Mesenchymal stem cell (in vitro differentiated cells and primary cell): ENCODE measurements around the gene DNAH5. TPM values are rescaled to one million over a fixed set of nuclear protein-coding genes. Genes with fewer than 3 reads are reported as not detected.

ENCODE experiments used
- DNase-seq: peaks from one replicate; pipeline ENCODE4 v3.0.0-alpha.2; 2013
- H2AFZ ChIP-seq: one replicate; pipeline ENCODE4 v1.6.1; 2013; ENCODE audit warnings: low read depth, mild to moderate bottlenecking, control low read depth, inconsistent platforms, low read length, moderate library complexity
- H2AK5ac ChIP-seq: 2 replicates; pipeline ENCODE4 v1.6.1; 2013; ENCODE audit warnings: low read length, moderate library complexity, mild to moderate bottlenecking, inconsistent platforms; ENCODE audit not compliant: severe bottlenecking
- H2BK120ac ChIP-seq: one replicate; pipeline ENCODE4 v1.6.1; 2013; ENCODE audit warnings: low read depth, mild to moderate bottlenecking, inconsistent platforms, low read length, moderate library complexity
- H2BK12ac ChIP-seq, 2 experiments: one replicate each; pipeline ENCODE4 v1.6.1; 2013; ENCODE audit warnings: inconsistent platforms in 2 of 2, low read length in 2 of 2, mild to moderate bottlenecking in 2 of 2, moderate library complexity in 2 of 2, control low read depth in 1 of 2
- H2BK15ac ChIP-seq: one replicate; pipeline ENCODE4 v1.6.1; 2013; ENCODE audit warnings: mild to moderate bottlenecking, low read depth, inconsistent platforms; ENCODE audit not compliant: poor library complexity, severe bottlenecking
- H2BK5ac ChIP-seq: 2 replicates; pipeline ENCODE4 v1.6.1; 2013; ENCODE audit warnings: low read depth, mild to moderate bottlenecking, low read length, control low read depth, inconsistent platforms; ENCODE audit not compliant: poor library complexity, severe bottlenecking
- H3K14ac ChIP-seq, 2 experiments: one replicate each; pipeline ENCODE4 v1.6.1; 2013; ENCODE audit warnings: inconsistent platforms in 2 of 2, low read length in 2 of 2, control low read depth in 1 of 2, mild to moderate bottlenecking in 1 of 2, moderate library complexity in 1 of 2
- H3K18ac ChIP-seq, 2 experiments: one replicate each; pipeline ENCODE4 v1.6.1; 2013; ENCODE audit warnings: inconsistent platforms in 2 of 2, low read length in 2 of 2, control low read depth in 1 of 2, low read depth in 1 of 2, mild to moderate bottlenecking in 1 of 2
- H3K23ac ChIP-seq, 2 experiments: one replicate each; pipeline ENCODE4 v1.6.1; 2013; ENCODE audit warnings: inconsistent platforms in 2 of 2, low read length in 2 of 2, mild to moderate bottlenecking in 2 of 2, moderate library complexity in 2 of 2, control low read depth in 1 of 2
- H3K27ac ChIP-seq: 2 replicates; pipeline ENCODE4 v1.5.1; 2013; ENCODE audit warnings: mild to moderate bottlenecking, moderate library complexity, low read length, control low read depth, inconsistent platforms; ENCODE audit not compliant: poor library complexity, severe bottlenecking
- H3K27me3 ChIP-seq, 2 experiments: 2 replicates each; pipeline versions ENCODE4 v1.6.1 to v1.7.0; 2013; ENCODE audit warnings: low read length in 2 of 2, mild to moderate bottlenecking in 2 of 2, moderate library complexity in 2 of 2, control low read depth in 1 of 2, inconsistent platforms in 1 of 2; ENCODE audit not compliant: control insufficient read depth in 1 of 2, insufficient read depth in 1 of 2
- H3K36me3 ChIP-seq, 2 experiments: 2 replicates each; pipeline versions ENCODE4 v1.6.1 to v1.7.0; 2013; ENCODE audit warnings: low read length in 2 of 2, control low read depth in 1 of 2, inconsistent platforms in 1 of 2, low read depth in 1 of 2, mild to moderate bottlenecking in 1 of 2; ENCODE audit not compliant: insufficient read depth in 2 of 2, control insufficient read depth in 1 of 2
- H3K4ac ChIP-seq, 2 experiments: one replicate each; pipeline ENCODE4 v1.6.1; 2013; ENCODE audit warnings: inconsistent platforms in 2 of 2, low read length in 2 of 2, mild to moderate bottlenecking in 2 of 2, moderate library complexity in 2 of 2, control low read depth in 1 of 2, low read depth in 1 of 2
- H3K4me1 ChIP-seq: 2 replicates; pipeline ENCODE4 v1.6.1; 2013; ENCODE audit warnings: low read depth, low read length, control low read depth; ENCODE audit not compliant: control insufficient read depth, insufficient read depth
- H3K4me2 ChIP-seq: 2 replicates; pipeline ENCODE4 v1.6.1; 2013; ENCODE audit warnings: low read length, mild to moderate bottlenecking, inconsistent platforms; ENCODE audit not compliant: poor library complexity, severe bottlenecking
- H3K4me3 ChIP-seq, 2 experiments: 2 replicates each; pipeline versions ENCODE4 v1.5.1 to v1.7.0; 2013; ENCODE audit warnings: low read length in 2 of 2, mild to moderate bottlenecking in 2 of 2, control low read depth in 1 of 2, low read depth in 1 of 2; ENCODE audit not compliant: insufficient read depth in 1 of 2
- H3K79me1 ChIP-seq: replicated peaks from 2 replicates; pipeline ENCODE4 v1.6.1; 2013; ENCODE audit warnings: mild to moderate bottlenecking, control low read depth, low read length, inconsistent platforms; ENCODE audit not compliant: poor library complexity, severe bottlenecking
- H3K9ac ChIP-seq: 2 replicates; pipeline ENCODE4 v1.7.0; 2013; ENCODE audit warnings: mild to moderate bottlenecking, low read length, moderate library complexity
- H3K9me3 ChIP-seq: 2 replicates; pipeline ENCODE4 v1.7.0; 2013; ENCODE audit warnings: mild to moderate bottlenecking, low read length; ENCODE audit not compliant: control insufficient read depth
- H4K8ac ChIP-seq: one replicate; pipeline ENCODE4 v1.6.1; 2013; ENCODE audit warnings: inconsistent platforms, mild to moderate bottlenecking, low read length, moderate library complexity
- H4K91ac ChIP-seq: one replicate; pipeline ENCODE4 v1.6.1; 2013; ENCODE audit warnings: mild to moderate bottlenecking, low read length, inconsistent platforms
- WGBS: methylation state at CpG from one replicate; pipeline ENCODE4 v1.1.7; 2013; ENCODE audit warnings: mixed read lengths; 5-methylcytosine and 5-hydroxymethylcytosine counted together
- polyA plus RNA-seq, 2 experiments: library from polyadenylated mRNA; stranded (reverse); fragments of 200-250 nt; gene quantifications; one replicate each; pipeline ENCODE4 v1.2.3, GENCODE V29; 2013

The DNAH5 gene
- polyA plus RNA-seq (2013, experiment 1 of 2), result 2.2 TPM
- 2.3 TPM for polyA plus RNA-seq (2013, experiment 2 of 2)

- H4K91ac ChIP-seq, result no peak within 1 kb of the TSS
- H3K36me3 ChIP-seq, result no peaks in the 10 kb centered on the region
- H4K8ac ChIP-seq, result no peak within 1 kb of the TSS
- WGBS, result 19% methylated on average over 2 of the region's 4 CpGs
- no peak within 1 kb of the TSS for H3K14ac ChIP-seq
- peaks cover 13 to 17% of the 10 kb centered on the region in 2 experiments for H3K27me3 ChIP-seq
- no peak within 1 kb of the TSS for H2BK5ac ChIP-seq
- H3K4ac ChIP-seq, result no peak within 1 kb of the TSS
- H3K18ac ChIP-seq, result no peak within 1 kb of the TSS
- H3K79me1 ChIP-seq, result no peaks in the 10 kb centered on the region
- H2BK15ac ChIP-seq, result no peak within 1 kb of the TSS
- no peak within 1 kb of the TSS for H3K4me2 ChIP-seq
- H2AFZ ChIP-seq, result no peak within 1 kb of the TSS
- H3K23ac ChIP-seq, result no peak within 1 kb of the TSS
- H3K27ac ChIP-seq, result no peak within 1 kb of the TSS
- H3K4me3 ChIP-seq, result no peak within 1 kb of the TSS
- H2AK5ac ChIP-seq, result no peak within 1 kb of the TSS
- no peaks in the 10 kb centered on the region for H3K4me1 ChIP-seq
- no peak within 1 kb of the TSS for H2BK12ac ChIP-seq
- H2BK120ac ChIP-seq, result no peak within 1 kb of the TSS
- H3K9ac ChIP-seq, result no peak within 1 kb of the TSS
- DNase-seq, result peak; percentile 71
- H3K9me3 ChIP-seq, result no peaks in the 10 kb centered on the region
Measured at GRCh38 chr5:13944560-13945199, at the start of gene DNAH5. Gene DNAH5 (minus strand): TSS chr5:13944688. CDS start chr5:13944438, 250 bp downstream.

DNA sequence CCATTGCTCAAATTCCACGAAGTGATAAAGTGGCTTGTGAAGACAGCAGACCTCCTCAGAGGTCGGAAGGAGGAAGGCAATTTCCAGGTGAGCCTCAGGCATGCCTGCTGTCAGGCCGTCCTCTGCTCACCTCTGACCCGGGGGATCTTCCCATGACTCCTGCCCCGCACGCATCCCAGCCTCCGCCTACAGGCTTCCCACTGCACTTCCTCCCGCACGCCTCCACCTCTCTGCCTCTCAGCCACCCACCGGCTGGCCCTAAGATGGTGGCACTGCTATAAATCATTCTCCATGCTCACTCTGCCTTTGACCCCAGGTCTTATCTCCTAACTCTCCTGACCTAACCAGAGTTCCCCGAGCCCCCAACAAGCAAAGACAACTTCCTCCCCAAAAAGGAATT lies 49.4 kb upstream of the DNAH5 start:
- Histone ChIP-seq H3K4me1 (peaks cover 7% of the 10 kb centered on the region), H3K14ac (peak overlapping the region in 1 of 2 experiments; percentile 61), H3K4ac (no peak overlapping the region), H2BK12ac (peak overlapping the region in 1 of 2 experiments; percentile 37), H3K27me3 (no peaks in the 10 kb centered on the region), H4K91ac (peak overlapping the region; percentile 25), H2BK120ac (no peak overlapping the region), H3K27ac (no peak overlapping the region), H2BK15ac (no peak overlapping the region), H2AFZ (no peak overlapping the region), H3K18ac (peak overlapping the region in 1 of 2 experiments; percentile 59), H2BK5ac (no peak overlapping the region), H3K4me2 (no peak overlapping the region), H3K79me1 (peaks cover 8% of the 10 kb centered on the region), H3K9ac (no peak overlapping the region), H3K36me3 (no peaks in the 10 kb centered on the region), H2AK5ac (peak overlapping the region; percentile 29), H4K8ac (no peak overlapping the region), H3K23ac (no peak overlapping the region), H3K9me3 (peaks cover 11% of the 10 kb centered on the region), H3K4me3 (no peak overlapping the region)
- DNase-seq, result no peak
- 80% methylated on average over 11 of the region's 11 CpGs for WGBS

- no peak overlapping the region for H3K23ac ChIP-seq
- no peak overlapping the region for H3K14ac ChIP-seq
- DNase-seq, result no peak
- H2AFZ ChIP-seq, result no peak overlapping the region
- H3K4me1 ChIP-seq, result peaks cover 7% of the 10 kb centered on the region
- H3K9me3 ChIP-seq, result peaks cover 5% of the 10 kb centered on the region
- H3K18ac ChIP-seq, result no peak overlapping the region
- no peaks in the 10 kb centered on the region for H3K27me3 ChIP-seq
- no peak overlapping the region for H3K4ac ChIP-seq
- 96% methylated on average over 4 of the region's 4 CpGs for WGBS
- H2AK5ac ChIP-seq, result no peak overlapping the region
- no peak overlapping the region for H3K4me2 ChIP-seq
- no peak overlapping the region for H3K4me3 ChIP-seq
- H3K9ac ChIP-seq, result no peak overlapping the region
- H2BK15ac ChIP-seq, result no peak overlapping the region
- H3K36me3 ChIP-seq, result no peaks in the 10 kb centered on the region
- H3K79me1 ChIP-seq, result peaks cover 8% of the 10 kb centered on the region
- no peak overlapping the region for H4K91ac ChIP-seq
- H3K27ac ChIP-seq, result no peak overlapping the region
- no peak overlapping the region for H2BK12ac ChIP-seq
- no peak overlapping the region for H4K8ac ChIP-seq
- no peak overlapping the region for H2BK120ac ChIP-seq
- no peak overlapping the region for H2BK5ac ChIP-seq
Measured at GRCh38 chr5:13992795-13993194, 48.3 kb upstream of the DNAH5 start.

- H3K4me2 ChIP-seq, result no peak overlapping the region
- H2BK15ac ChIP-seq, result no peak overlapping the region
- H3K14ac ChIP-seq, result no peak overlapping the region
- H3K79me1 ChIP-seq, result peaks cover 9% of the 10 kb centered on the region
- H3K4me1 ChIP-seq, result peaks cover 11% of the 10 kb centered on the region
- H2AFZ ChIP-seq, result no peak overlapping the region
- no peak overlapping the region for H4K91ac ChIP-seq
- H3K4me3 ChIP-seq, result no peak overlapping the region
- no peak overlapping the region for H2BK120ac ChIP-seq
- no peak overlapping the region for H3K4ac ChIP-seq
- H3K23ac ChIP-seq, result no peak overlapping the region
- no peaks in the 10 kb centered on the region for H3K27me3 ChIP-seq
- H3K9me3 ChIP-seq, result no peaks in the 10 kb centered on the region
- 61% methylated on average over 3 of the region's 3 CpGs for WGBS
- H2BK12ac ChIP-seq, result peak overlapping the region in 1 of 2 experiments; percentile 15
- H2BK5ac ChIP-seq, result no peak overlapping the region
- H3K36me3 ChIP-seq, result no peaks in the 10 kb centered on the region
- peak overlapping the region in 1 of 2 experiments; percentile 56 for H3K18ac ChIP-seq
- no peak overlapping the region for H3K9ac ChIP-seq
- H4K8ac ChIP-seq, result peak overlapping the region; percentile 36
- H2AK5ac ChIP-seq, result no peak overlapping the region
- no peak for DNase-seq
- no peak overlapping the region for H3K27ac ChIP-seq
Measured at GRCh38 chr5:13991365-13991764, 46.9 kb upstream of the DNAH5 start.
